C4-2B (cell line): ENCODE measurements around the gene RNF8.

Experiments
- CTCF ChIP-seq: fragments of 450-650 bp; conservative IDR thresholded peaks from 2 replicates; pipeline ENCODE4 v1.5.1; 2017; ENCODE audit warnings: mild to moderate bottlenecking
- ZFX ChIP-seq: fragments of 450-650 bp; IDR thresholded peaks from 2 replicates; pipeline ENCODE4 v1.6.1; 2017

- TF ChIP-seq CTCF (no peak), ZFX (no peak)
Measured at GRCh38 chr6:37339741-37340638, 13.8 kb upstream of the RNF8 start.
